HG03575 (cell line): ENCODE results near the gene FREM3.

ENCODE experiments used
- ATAC-seq: cut with Tn5 transposase; IDR thresholded peaks from one replicate; pipeline ENCODE4 v1.9.1; 2021; ENCODE audit not compliant: unreplicated experiment, insufficient number of reproducible peaks, low FRiP score; ENCODE audit errors: extremely low read depth

Gene FREM3

GRCh38 chr4:143599827-143600226 lies 100.6 kb downstream of the FREM3 start:
- ATAC-seq: no peak

- ATAC-seq: no peak
Measured at GRCh38 chr4:143598816-143599215, 101.7 kb downstream of the FREM3 start.

GRCh38 chr4:143597276-143597675 lies 103.2 kb downstream of the FREM3 start:
- no peak for ATAC-seq

GRCh38 chr4:143587703-143588102 lies 112.8 kb downstream of the FREM3 start:
- ATAC-seq: no peak

GRCh38 chr4:143586080-143586479 lies 114.4 kb downstream of the FREM3 start:
- no peak for ATAC-seq

GRCh38 chr4:143585548-143585947 lies 114.9 kb downstream of the FREM3 start:
- no peak for ATAC-seq

GRCh38 chr4:143581331-143581946 lies 119.0 kb downstream of the FREM3 start:
- ATAC-seq: no peak

- no peak for ATAC-seq
Measured at GRCh38 chr4:143575331-143575730, 125.1 kb downstream of the FREM3 start.

- ATAC-seq: no peak
Measured at GRCh38 chr4:143564472-143564871, 136.0 kb downstream of the FREM3 start.

- ATAC-seq: no peak
Measured at GRCh38 chr4:143559757-143560147, 140.7 kb downstream of the FREM3 start.

GRCh38 chr4:143558823-143559756 lies 141.4 kb downstream of the FREM3 start:
- ATAC-seq: peak; percentile 69

GRCh38 chr4:143558286-143558685 lies 142.2 kb downstream of the FREM3 start:
- no peak for ATAC-seq

- ATAC-seq: no peak
Measured at GRCh38 chr4:143555676-143556075, 144.8 kb downstream of the FREM3 start.

GRCh38 chr4:143554728-143555597 lies 145.5 kb downstream of the FREM3 start:
- peak; percentile 76 for ATAC-seq

GRCh38 chr4:143549928-143550327 lies 150.5 kb downstream of the FREM3 start:
- ATAC-seq: no peak

GRCh38 chr4:143539670-143540023 lies 160.8 kb downstream of the FREM3 start:
- no peak for ATAC-seq

GRCh38 chr4:143538979-143539669 lies 161.4 kb downstream of the FREM3 start:
- ATAC-seq: no peak

- no peak for ATAC-seq
Measured at GRCh38 chr4:143531788-143532491, 168.5 kb downstream of the FREM3 start.
